Adipose tissue (tissue), 3 donors: ENCODE measurements around the gene CIAPIN1. TPM values are rescaled to one million over a fixed set of nuclear protein-coding genes. Genes with fewer than 3 reads are reported as not detected.
"Not testable (repeated sequence)": the region's sequence is repeated elsewhere in the genome, so short reads cannot be mapped to it uniquely, and the experiment has no call there.

ENCODE experiments used
- H3K27ac ChIP-seq: one replicate; pipeline ENCODE4 v1.5.1; 2013; ENCODE audit warnings: low read depth, low read length
- WGBS, 3 donors: extraction: QIAGEN DNeasy Blood & Tissue Kit; methylation state at CpG; one replicate each; pipeline ENCODE4 v1.1.7; 2013; 5-methylcytosine and 5-hydroxymethylcytosine counted together
- polyA plus RNA-seq, 3 donors: library from polyadenylated mRNA; stranded (reverse); fragments of 200-250 nt; gene quantifications; one replicate each; pipeline ENCODE4 v1.2.3, GENCODE V29; 2013
- donor health status: healthy with polysubstance abuse.
- donor health status: Bipolar disorder and iron deficiency.
- donor health status: healthy.

The CIAPIN1 gene
- polyA plus RNA-seq, 3 donors, result 16.2 to 31.6 (median 24.9) TPM

- WGBS, 3 donors, result 1 to 2% (median 2%) methylated on average over 40 to 47 of the region's 47 CpGs
- H3K27ac ChIP-seq, result no peak within 1 kb of the TSS
Observed at GRCh38 chr16:57462209-57462977, 15.2 kb upstream of the CIAPIN1 start, which contains the start of gene POLR2C. Gene POLR2C (plus strand): TSS chr16:57462679. CDS start chr16:57462725, 46 bp downstream.

- H3K27ac ChIP-seq, result no peak overlapping the region
- 90 to 96% (median 93%) methylated on average over 10 of the region's 10 CpGs for WGBS, 3 donors
Observed at GRCh38 chr16:57452021-57452420, 4.8 kb upstream of the CIAPIN1 start.

- 3 to 4% (median 3%) methylated on average over 26 to 28 of the region's 28 CpGs for WGBS, 3 donors
Observed at GRCh38 chr16:57446531-57447185, 527 bp downstream of the CIAPIN1 start.

GRCh38 chr16:57445510-57445909 lies 1.7 kb downstream of the CIAPIN1 start:
- no peak overlapping the region for H3K27ac ChIP-seq
- 92 to 94% (median 93%) methylated on average over 2 of the region's 2 CpGs for WGBS, 3 donors

More at GRCh38 chr16:57446531-57447185, 527 bp downstream of the CIAPIN1 start:
- no peak overlapping the region for H3K27ac ChIP-seq

- WGBS, 3 donors, result 83 to 87% (median 85%) methylated on average over 3 of the region's 3 CpGs
Observed at GRCh38 chr16:57444711-57445110, 2.5 kb downstream of the CIAPIN1 start.

GRCh38 chr16:57440551-57440950 lies 6.6 kb downstream of the CIAPIN1 start:
- 74 to 98% (median 97%) methylated on average over 8 of the region's 8 CpGs for WGBS, 3 donors
- not testable (repeated sequence) for H3K27ac ChIP-seq

More at GRCh38 chr16:57444711-57445110, 2.5 kb downstream of the CIAPIN1 start:
- no peak overlapping the region for H3K27ac ChIP-seq

GRCh38 chr16:57439947-57440346 lies 7.2 kb downstream of the CIAPIN1 start:
- H3K27ac ChIP-seq, result not testable (repeated sequence)
- WGBS, 3 donors, result 98 to 99% (median 98%) methylated on average over 8 of the region's 8 CpGs

GRCh38 chr16:57435838-57436237 lies 11.3 kb downstream of the CIAPIN1 start:
- H3K27ac ChIP-seq, result no peak overlapping the region
- WGBS, 3 donors, result 90 to 100% (median 90%) methylated on average over 1 of the region's 1 CpG

GRCh38 chr16:57434003-57434402 lies 13.2 kb downstream of the CIAPIN1 start:
- no peak overlapping the region for H3K27ac ChIP-seq
- 94 to 96% (median 96%) methylated on average over 2 of the region's 2 CpGs for WGBS, 3 donors

GRCh38 chr16:57432989-57433388 lies 14.2 kb downstream of the CIAPIN1 start:
- WGBS, 3 donors, result 84 to 93% (median 89%) methylated on average over 3 of the region's 3 CpGs
- no peak overlapping the region for H3K27ac ChIP-seq

GRCh38 chr16:57432505-57432904 lies 14.7 kb downstream of the CIAPIN1 start:
- WGBS, 3 donors, result 57 to 96% (median 92%) methylated on average over 2 of the region's 2 CpGs
- no peak overlapping the region for H3K27ac ChIP-seq

GRCh38 chr16:57430955-57431354 lies 16.2 kb downstream of the CIAPIN1 start:
- WGBS, 3 donors, result 90 to 92% (median 91%) methylated on average over 5 of the region's 5 CpGs
- no peak overlapping the region for H3K27ac ChIP-seq

- no peak overlapping the region for H3K27ac ChIP-seq
Observed at GRCh38 chr16:57427824-57428223, 19.4 kb downstream of the CIAPIN1 start.

GRCh38 chr16:57427307-57427706 lies 19.9 kb downstream of the CIAPIN1 start:
- WGBS, 3 donors, result 75 to 84% (median 82%) methylated on average over 8 of the region's 8 CpGs
- H3K27ac ChIP-seq, result no peak overlapping the region

- 86 to 90% (median 88%) methylated on average over 7 of the region's 7 CpGs for WGBS, 3 donors
Observed at GRCh38 chr16:57426356-57426755, 20.8 kb downstream of the CIAPIN1 start.

GRCh38 chr16:57424583-57424982 lies 22.6 kb downstream of the CIAPIN1 start:
- no peak overlapping the region for H3K27ac ChIP-seq

More at GRCh38 chr16:57426356-57426755, 20.8 kb downstream of the CIAPIN1 start:
- H3K27ac ChIP-seq, result no peak overlapping the region

GRCh38 chr16:57423152-57423551 lies 24.0 kb downstream of the CIAPIN1 start:
- H3K27ac ChIP-seq, result no peak overlapping the region
- WGBS, 3 donors, result 73 to 81% (median 78%) methylated on average over 2 of the region's 2 CpGs

More at GRCh38 chr16:57424583-57424982, 22.6 kb downstream of the CIAPIN1 start:
- WGBS, 3 donors, result 71 to 86% (median 73%) methylated on average over 3 of the region's 3 CpGs

- H3K27ac ChIP-seq, result no peak overlapping the region
- 32 to 46% (median 36%) methylated on average over 10 of the region's 10 CpGs for WGBS, 3 donors
Observed at GRCh38 chr16:57422026-57422944, 24.9 kb downstream of the CIAPIN1 start.
